Measurements from ENCODE around the gene MSI2.

Gene MSI2

GRCh38 chr17:57372156-57372555 lies 115.8 kb downstream of the MSI2 start:
- no peak for DNase-seq

DNA sequence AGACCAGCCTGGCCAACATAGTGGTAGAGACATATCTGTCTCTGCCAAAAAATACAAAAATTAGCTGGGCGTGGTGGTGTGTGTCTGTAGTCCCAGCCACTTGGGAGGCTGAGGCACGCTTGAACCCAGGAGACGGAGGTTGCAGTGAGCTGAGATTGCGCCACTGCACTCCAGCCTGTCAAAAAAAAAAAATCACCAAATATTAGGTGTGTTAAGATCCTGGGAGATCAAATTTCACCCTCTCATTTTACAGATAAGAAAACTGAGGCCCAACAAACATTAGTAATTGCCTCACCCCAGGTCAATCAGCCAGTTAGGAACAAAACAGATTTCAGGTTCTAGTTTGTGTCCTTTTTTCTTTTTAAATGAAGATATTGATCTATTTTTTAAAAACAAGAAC lies 116.7 kb downstream of the MSI2 start:
- no peak for DNase-seq

GRCh38 chr17:57373756-57374155 lies 117.4 kb downstream of the MSI2 start:
- no peak for DNase-seq

DNA sequence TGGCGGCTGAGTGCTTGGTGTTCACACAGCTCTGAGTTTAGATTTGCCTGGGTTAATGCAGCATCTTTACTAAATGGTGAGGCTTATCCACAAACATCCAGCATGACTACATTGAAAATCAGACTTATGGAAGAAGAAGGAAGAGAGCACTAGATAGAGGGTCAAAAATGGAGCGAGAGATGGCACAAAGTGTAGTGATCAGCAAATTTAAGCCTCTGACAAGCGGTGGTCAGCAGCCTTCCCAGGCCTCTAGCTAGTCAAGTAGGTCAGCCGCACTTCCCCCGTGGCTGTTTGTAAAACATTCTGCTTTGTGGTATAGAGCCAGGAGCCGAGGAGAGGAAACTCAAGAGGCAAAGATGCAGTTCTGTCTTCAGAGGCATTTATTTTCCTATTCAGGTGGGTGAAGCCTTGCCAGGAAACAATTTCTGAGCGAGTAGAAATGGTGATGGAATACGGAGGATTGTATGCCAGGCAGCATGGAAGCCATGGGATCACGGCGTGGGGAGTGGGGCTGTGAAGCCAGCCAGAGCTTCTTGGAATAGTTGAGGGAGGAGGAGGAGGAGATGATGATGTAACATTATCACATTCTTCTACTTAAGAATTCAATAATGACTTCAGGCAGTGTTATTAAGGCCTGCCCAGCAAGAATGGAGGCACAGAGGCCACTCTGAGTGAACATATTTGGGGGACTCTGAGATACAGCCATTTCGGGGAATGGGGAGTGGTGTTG lies 118.9 kb downstream of the MSI2 start:
- DNase-seq: no peak

DNA sequence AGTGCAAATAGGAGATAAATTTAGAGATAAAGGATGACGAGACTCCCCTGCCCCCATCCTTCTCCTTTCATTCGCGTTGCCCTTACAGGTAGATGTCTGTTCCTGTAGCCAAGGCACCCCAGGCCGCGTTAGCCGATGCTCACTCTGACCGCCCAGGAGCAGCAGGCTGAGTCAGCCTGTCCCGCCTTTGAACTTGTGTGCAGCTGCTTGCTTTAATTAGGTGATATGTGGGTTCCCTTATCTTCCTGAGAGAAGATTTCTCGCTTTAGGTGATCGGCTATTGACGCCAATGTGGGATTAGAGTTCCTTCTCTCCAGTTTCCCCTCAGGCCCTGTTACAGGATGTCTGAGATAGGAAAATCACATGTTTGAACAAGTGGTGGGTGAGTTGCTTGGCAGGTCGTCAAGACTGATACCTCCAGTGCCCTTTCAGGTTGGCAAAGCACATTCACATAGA lies 119.5 kb downstream of the MSI2 start:
- no peak for DNase-seq

DNA sequence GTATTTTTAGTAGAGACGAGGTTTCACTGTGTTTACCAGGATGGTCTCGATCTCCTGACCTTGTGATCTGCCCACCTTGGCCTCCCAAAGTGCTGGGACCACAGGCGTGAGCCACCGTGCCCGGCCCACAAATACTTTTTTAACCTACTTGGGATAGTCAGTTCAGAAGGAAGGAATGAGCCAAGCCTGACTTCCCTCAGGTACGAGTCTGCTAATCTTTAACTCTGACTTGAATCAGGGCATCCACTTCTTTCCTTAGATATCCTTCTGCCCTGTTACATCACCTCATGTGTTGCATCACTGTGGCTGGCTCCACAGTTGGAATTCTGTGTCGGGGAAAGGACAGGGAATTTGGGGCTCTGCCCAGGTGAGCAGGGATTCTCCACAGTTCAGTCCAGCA lies 120.8 kb downstream of the MSI2 start:
- DNase-seq: no peak

- no peak for DNase-seq
Measured at GRCh38 chr17:57379237-57379894, 123.0 kb downstream of the MSI2 start.

DNA sequence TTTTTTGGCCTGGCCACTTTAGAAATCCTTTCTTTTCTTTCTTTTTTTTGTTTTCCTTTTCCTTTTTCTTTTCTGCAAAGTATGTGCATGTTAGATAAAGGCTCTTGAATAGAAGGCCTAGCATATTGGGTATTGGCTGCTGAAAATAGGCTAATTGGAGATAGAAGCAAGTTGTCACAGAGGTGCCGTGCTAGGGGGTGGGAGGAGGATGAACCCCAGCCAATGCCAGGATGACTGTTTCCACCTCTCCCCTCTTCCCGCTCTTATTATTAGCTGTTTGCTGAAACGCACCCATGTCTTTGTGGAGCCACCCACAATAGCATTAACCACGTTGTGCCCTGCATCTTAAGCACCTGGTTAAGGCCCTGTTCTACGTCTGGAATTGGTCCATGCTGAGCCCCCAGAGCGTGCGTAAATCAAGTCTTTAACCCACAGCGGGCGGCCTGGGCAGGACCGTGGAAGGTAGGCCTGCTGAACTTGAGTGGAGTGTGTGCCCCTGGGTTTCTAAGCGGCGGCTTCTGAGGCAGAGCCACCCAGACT lies 123.6 kb downstream of the MSI2 start:
- DNase-seq: no peak

- no peak for DNase-seq
Measured at GRCh38 chr17:57381498-57381897, 125.2 kb downstream of the MSI2 start.

DNA sequence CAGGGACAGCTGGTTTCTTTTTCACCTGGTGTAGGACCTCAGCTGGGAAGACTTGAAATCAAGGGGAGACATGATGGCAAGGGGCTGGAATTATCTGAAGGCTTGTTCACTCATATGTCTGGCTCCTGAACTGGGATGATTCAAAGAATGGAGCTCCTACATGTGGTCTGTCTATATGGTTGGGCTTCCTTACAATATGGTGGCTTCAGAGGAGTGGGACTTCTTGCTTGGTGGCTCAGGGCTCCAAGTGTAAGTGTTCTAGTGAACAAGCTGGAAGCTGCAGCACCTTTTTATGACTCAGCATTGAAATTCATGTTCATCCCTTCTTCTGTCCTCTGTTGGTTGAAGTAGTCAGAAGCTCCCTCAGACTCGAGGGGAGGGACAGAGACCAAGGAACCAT lies 127.9 kb downstream of the MSI2 start:
- no peak for DNase-seq

- DNase-seq: no peak
Measured at GRCh38 chr17:57385975-57386374, 129.7 kb downstream of the MSI2 start.

DNA sequence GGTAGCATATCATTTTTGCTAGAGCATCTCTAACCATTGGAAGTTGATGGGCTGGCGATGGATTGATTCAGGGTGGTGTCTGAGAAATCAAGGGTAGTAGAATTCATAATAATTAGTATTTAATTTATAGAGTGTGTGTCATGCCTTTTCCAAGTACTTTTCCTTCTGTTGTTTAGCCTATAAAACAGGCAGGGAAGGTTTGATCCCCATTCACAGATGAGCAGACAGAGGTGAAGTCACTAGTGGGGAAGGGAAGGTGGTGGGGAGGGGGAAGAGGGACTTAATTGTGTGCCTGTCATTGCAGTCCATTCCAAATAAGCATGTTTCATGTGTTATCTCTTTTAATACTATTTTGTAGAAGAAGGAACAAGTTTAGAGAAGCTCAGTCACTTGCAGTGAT lies 131.3 kb downstream of the MSI2 start:
- DNase-seq: no peak

GRCh38 chr17:57388131-57388725 lies 131.9 kb downstream of the MSI2 start:
- no peak for DNase-seq

DNA sequence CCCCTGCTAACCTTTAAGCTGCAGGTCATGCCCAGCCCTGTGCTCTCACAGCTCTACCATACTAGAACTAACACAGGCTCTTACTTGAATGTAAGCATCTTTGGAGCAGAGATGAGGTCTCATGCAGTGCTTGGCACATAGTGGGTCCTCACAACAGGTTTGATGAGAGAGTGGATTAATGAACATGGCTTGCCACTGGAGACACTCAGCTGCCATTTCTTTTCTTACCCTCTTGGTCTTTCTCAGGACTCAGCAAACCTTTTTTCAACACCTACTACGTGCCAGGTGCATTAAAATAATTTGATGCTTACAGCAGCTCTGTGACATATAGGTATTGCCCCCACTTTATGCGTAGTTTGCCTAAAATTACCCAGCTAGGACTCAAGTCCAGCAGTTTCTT lies 133.2 kb downstream of the MSI2 start:
- DNase-seq: no peak

GRCh38 chr17:57391076-57391825 lies 134.9 kb downstream of the MSI2 start:
- DNase-seq: no peak

- DNase-seq: no peak
Measured at GRCh38 chr17:57391857-57392471, 135.6 kb downstream of the MSI2 start.

GRCh38 chr17:57393368-57393767 lies 137.0 kb downstream of the MSI2 start:
- no peak for DNase-seq

- DNase-seq: no peak
Measured at GRCh38 chr17:57394375-57394774, 138.1 kb downstream of the MSI2 start.

- DNase-seq: no peak
Measured at GRCh38 chr17:57395721-57396321, 139.5 kb downstream of the MSI2 start.

DNA sequence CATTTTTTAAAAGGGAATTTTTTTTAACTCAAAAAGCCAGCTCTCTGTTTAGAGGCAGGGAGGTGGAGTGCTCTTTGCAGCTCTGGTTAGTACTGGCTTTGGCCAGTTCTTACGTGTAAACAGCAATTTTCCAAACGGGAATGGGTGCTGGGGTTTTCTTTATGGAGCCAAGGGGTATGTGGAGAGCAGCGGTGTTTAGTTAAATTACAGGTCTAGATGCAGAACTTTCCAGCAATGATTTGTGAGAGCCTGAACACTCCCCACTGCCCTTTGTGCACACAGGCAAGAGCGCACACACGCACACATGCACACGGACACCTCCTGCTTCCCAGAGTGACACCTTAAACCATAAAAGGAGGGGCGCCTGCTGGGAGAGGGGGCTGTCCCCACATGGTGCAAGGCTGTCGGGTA lies 140.2 kb downstream of the MSI2 start:
- DNase-seq: no peak

- DNase-seq: no peak
Measured at GRCh38 chr17:57397402-57397801, 141.1 kb downstream of the MSI2 start.

DNA sequence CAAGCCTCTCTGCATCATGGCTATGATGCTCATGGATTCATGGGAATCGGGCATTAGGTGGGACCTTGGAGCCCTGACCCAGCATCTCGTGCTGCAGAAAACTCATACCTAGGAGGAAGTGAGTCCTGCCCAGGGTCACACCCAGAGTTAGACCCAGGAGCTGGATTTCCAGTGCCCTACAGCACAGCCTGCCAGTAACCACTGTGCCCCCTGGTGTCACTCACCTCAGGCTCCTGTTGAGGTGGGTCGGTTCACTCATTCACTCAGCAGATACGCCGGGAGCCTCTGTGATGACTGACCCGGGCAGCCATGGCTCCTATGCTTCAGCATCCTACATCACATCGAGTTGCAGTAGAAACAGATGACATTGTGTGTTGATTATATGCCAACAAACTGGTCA lies 143.4 kb downstream of the MSI2 start:
- DNase-seq: no peak
